ENCODE measurements around the gene KIF1B.
"Not testable (repeated sequence)": the region's sequence is repeated elsewhere in the genome, so short reads cannot be mapped to it uniquely, and the experiment has no call there.

Gene KIF1B

GRCh38 chr1:10338047-10338446 lies 127.7 kb downstream of the KIF1B start:
- DNase-seq (ENCODE audit: low spot score): peak; percentile 69

DNA sequence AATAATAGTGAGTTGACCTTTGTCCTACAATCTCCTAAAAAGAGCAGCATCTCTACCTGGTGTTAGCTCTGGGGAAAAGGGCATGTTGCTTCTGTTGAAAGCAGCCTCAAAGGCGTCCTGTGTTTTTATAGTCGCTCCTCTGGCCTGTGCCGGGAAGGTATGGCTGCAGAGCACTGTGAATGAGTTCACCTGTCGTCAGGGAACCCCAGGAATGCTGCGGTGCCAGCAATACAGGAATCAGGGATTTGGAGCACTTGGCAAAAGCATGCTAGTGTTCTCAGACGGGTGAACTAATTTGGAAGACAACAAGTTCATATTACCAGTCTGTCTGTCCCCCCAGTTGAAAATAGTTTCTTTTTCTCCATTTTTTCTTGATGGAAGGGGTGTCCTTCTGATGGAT lies 128.2 kb downstream of the KIF1B start:
- DNase-seq (ENCODE audit: low spot score): no peak

DNA sequence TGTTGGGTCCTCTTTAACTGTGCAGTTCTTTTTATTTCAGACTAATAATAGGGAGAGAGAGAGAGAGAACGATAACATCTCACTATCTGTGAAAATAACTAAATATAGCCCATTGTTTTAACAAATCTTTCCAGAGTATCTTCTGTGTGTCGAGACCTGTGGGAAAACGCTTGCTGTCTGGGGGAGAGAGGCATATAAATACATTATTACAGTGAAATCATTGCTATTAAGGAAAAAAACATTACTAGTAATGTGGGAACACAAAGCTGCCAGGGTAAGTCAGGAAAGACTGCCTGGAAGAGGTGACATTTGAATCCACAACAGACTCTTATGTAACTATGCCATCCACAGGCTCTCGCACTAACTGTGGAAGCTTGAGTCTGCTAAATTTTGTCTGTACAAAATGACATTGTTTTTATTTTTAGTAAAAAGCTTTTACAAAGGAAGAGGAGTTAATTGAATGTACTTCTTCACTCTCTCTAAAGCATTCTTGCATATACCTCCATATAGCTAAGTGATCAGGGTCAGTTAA lies 128.7 kb downstream of the KIF1B start:
- no peak for DNase-seq (ENCODE audit: low spot score)

DNA sequence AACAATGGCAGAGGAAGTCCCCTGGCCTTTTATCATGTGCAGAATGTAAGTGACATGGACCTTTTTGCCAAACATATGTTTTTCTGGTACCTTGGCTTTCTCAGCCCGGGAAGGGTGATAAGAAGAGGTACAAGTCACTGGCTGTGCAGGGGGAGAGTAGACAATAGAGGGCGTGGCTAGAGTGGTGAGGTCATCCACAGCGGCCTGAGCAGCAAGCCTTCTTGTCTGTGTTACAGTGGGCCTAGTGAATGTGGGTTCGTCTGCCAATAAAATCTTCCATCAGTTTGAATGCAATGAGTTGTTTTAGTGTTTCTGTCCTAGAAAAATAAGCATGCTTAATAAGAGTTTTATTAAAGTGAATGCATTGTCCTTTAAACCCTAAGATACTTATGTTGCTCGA lies 129.4 kb downstream of the KIF1B start:
- no peak for DNase-seq (ENCODE audit: low spot score)

DNA sequence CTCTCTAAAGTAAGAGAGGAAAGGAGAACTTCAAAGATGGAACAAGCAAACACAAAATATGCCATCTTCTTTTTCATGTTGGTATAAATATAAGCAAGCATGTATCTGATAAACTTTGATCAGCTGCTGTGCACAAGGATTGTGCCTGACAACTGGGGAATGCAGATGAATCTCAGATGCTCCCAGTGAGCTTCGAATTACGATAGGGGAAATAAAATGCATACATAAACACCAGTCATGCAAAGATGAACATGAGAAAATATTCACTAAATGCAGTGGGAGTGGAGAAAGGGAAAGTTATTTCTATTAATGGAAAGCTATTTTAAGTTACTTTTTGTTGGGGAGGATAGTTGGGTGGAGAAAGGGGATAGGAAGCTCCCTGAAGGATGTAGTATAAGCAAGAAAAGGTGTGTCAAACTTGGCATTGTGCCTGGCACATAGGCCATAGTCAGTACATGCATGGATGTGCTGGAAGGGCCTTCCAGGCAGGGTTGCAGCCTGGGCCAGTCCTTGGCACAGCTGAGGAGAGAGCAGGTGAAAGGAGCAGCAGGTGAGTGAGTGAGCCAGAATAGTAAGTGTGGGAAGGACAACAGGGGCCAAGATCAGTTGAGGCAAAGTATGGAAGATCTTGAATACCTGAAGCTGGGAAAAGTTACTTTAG lies 130.7 kb downstream of the KIF1B start:
- DNase-seq (ENCODE audit: low spot score): no peak

GRCh38 chr1:10347109-10347508 lies 136.7 kb downstream of the KIF1B start:
- no peak for DNase-seq (ENCODE audit: low spot score)

DNA sequence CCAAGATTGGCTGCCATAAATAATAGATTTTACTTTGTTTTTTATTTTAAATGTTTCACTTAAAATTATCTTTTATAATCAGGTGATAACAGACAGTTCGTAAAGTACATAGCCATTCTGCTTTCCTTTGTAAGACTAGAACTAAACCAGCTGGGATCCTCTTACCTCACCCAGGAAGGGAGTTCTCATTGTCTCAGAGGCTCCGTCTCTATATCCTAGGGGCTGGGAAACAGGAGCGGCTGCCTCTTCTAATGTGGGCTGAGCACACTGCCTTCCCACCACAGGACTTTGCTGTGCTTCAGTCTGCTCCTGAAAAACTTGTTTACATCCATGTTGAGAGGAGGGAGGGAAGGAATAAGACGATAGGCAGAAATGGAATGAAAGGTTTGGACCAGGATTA lies 142.9 kb downstream of the KIF1B start:
- no peak for DNase-seq (ENCODE audit: low spot score)

DNA sequence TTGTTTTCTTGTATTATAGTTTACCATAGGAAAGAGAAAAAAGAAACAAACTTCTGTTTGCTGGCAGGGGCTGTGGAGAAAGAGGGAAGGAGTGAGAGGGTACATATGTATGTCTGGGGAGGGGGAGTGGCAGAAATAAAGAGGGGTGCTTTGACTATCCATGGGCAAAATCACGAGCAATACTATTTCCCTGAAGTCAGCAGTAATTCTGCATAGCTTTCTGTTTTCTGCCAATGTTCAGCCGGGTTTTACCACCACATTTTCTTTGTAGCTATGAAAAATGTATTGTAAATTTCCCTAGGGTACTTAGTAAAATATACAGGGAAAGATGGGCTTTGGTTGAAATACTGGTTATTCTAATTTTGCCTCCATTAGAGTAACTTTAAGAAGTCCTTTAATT lies 143.3 kb downstream of the KIF1B start:
- no peak for DNase-seq (ENCODE audit: low spot score)

- DNase-seq (ENCODE audit: low spot score): no peak
Measured at GRCh38 chr1:10360045-10360444, 149.7 kb downstream of the KIF1B start.

DNA sequence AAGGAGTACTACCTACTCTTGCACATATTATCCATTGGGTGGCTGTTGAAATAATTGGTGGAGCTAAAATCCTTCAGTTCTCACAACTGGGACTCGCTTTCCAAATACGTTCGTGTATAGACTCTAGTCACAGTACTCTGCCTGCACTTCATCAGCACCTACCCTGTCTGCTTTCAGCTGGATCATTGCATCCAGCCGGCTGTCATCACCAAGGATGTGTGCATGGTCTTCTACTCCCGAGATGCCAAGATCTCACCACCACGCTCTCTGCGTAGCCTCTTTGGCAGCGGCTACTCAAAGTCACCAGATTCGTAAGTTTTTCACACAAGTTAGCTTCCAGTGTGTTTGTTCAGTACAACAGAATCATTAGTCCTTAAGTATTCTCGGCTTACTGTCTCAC lies 151.1 kb downstream of the KIF1B start:
- DNase-seq (ENCODE audit: low spot score): no peak

- DNase-seq (ENCODE audit: low spot score): no peak
Measured at GRCh38 chr1:10368194-10368593, 157.8 kb downstream of the KIF1B start.

- DNase-seq (ENCODE audit: low spot score): no peak
Measured at GRCh38 chr1:10374442-10374860, 164.1 kb downstream of the KIF1B start.

DNA sequence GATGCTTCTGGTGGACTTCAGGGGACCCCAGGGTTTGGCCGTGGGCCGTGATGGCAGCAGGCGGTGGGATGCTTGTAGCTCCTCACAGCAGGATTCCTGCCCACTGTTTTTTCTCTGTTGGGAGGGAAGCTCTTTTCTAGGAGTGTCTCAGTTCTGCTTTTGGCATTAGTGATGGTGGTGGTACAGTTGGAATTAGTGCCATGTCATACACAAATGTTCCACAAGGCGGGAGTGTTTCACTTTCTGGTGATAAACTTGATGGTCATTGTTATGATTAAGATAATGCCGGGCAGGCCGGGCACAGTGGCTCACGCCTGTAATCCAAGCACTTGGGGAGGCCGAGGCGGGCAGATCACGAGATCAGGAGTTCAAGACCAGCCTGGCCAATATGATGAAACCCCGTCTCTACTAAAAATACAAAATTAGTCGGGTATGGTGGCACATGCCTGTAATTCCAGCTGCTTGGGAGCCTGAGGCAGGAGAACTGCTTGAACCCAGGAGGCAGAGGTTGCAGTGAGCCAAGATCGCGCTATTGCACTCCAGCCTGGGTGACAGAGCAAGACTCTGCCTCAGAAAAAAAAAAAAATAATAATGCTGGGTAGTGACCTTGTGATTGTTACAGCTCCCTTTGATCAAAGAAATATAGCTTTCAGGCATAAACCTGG lies 167.1 kb downstream of the KIF1B start:
- not testable (repeated sequence) for DNase-seq (ENCODE audit: low spot score)

- DNase-seq (ENCODE audit: low spot score): no peak
Measured at GRCh38 chr1:10378081-10378841, 167.9 kb downstream of the KIF1B start.

DNA sequence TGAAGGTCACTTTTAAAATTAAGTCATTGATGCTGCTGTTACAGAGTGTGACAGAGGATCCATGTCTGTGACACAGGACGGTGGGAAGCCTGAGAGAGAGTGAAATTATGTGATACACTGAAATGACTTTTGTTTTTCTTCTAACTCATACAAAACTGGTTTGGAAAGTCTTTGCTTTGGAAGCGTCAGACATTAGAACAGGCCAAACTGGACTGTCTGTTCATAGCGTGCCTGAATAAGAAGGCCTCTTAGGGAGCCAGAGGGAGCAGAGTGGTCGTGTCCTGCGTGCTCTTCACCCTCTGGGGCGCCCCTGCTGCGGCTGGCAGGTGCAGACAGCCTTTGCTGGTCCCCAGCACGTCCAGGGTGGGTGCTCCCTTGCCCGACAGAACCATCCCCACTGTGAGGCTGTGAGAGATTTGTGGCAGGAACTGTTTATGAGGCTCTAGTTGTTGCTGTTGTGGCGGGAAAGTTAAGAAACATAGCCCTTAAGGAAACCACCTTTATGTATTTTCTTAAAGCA lies 168.8 kb downstream of the KIF1B start:
- DNase-seq (ENCODE audit: low spot score): no peak

DNA sequence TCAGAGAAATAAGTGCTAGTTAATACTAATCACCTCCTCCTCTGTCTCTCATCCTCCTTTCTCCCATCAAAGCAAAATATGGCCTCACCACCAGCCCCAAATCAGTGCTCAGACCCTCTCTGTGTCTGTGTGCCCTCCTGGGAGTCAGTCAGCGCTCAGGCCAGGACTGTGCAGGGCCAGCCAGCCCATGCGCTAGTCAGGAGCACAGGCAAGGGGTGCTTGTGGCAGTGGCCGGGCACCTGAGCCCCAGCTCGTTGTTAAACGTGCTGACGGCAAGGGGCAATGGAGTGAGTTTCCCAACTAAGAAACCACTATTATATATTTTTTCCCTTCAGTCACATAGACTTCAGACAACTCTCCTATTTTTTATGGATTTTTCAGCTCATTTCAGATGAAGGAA lies 169.3 kb downstream of the KIF1B start:
- no peak for DNase-seq (ENCODE audit: low spot score)

DNA sequence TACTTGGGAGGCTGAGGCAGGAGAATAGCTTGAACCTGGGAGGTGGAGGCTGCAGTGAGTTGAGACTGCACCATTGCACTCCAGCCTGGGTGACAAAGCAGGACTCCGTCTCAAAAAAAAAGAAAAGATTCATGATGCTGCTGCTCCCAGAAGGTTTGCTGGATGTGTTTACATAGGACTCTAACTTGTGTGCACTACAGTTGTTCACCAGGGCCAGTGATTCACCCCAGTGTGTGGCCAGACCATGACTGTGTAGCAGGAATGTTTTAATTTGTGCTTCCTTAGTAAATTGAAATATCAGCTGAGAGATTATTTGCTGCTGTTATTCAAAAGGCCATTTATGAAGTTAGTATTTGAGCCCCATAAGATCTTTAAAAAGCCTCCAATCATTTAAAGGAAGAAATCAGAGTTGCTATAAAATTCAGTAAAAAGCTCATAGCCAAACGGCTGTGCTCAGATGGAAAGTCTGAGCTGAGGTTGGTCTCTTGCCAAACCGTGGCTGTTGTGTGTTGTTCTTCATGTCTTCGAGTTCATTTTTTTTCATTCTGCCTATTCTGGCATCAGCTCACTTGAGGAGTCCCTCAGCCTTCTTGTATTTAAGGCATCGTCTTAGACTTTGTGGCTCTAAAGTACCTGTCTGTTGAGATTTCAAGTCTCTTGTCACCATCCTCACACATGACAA lies 170.4 kb downstream of the KIF1B start:
- no peak for DNase-seq (ENCODE audit: low spot score)

- DNase-seq (ENCODE audit: low spot score): no peak
Measured at GRCh38 chr1:10383630-10384029, 173.3 kb downstream of the KIF1B start.

DNA sequence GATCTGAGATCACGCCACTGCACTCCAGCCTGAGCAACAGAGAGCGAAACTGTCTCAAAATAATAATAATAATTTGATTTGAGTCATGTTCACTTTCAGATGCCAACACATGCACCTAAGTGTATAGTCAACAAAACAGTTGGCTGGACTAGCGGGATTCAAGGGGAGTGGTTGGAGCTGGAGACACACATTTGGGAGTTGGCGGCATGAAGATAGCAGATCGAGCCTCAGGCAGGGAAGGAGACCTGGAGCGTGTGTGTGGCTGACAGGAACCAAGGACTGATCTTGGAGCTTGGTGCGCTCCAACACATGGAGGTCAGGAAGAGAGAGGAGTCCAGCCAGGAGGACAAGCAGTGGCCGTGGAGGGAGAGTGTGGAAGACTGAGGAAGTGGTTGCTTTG lies 173.8 kb downstream of the KIF1B start:
- DNase-seq (ENCODE audit: low spot score): no peak

- no peak for DNase-seq (ENCODE audit: low spot score)
Measured at GRCh38 chr1:10386761-10387676, 176.6 kb downstream of the KIF1B start.

Measured in HuH-7.5 (cell line).